ENCODE results near the gene COL4A1.

COL4A1 gene

GRCh38 chr13:110195547-110196485 lies 111.1 kb downstream of the COL4A1 start:
- Histone ChIP-seq H4K20me1 (ENCODE audit: insufficient read depth) (no peaks in the 10 kb centered on the region), H2AFZ (ENCODE audit: low read depth) (no peak overlapping the region), H3K4me3 (IDR thresholded peaks at IDR 0.05; ENCODE audit: insufficient read depth, low read depth, low read length) (no peak overlapping the region), H3K79me2 (ENCODE audit: insufficient read depth, low read depth) (no peaks in the 10 kb centered on the region), H3K36me3 (ENCODE audit: insufficient read depth) (no peaks in the 10 kb centered on the region), H3K4me2 (no peak overlapping the region), H3K4me1 (ENCODE audit: low read depth, poor library complexity, severe bottlenecking) (no peaks in the 10 kb centered on the region), H3K9ac (no peak overlapping the region), H3K27ac (no peak overlapping the region), H3K27me3 (ENCODE audit: insufficient read depth, low read depth) (no peaks in the 10 kb centered on the region)
- TF ChIP-seq, protein P1, sequence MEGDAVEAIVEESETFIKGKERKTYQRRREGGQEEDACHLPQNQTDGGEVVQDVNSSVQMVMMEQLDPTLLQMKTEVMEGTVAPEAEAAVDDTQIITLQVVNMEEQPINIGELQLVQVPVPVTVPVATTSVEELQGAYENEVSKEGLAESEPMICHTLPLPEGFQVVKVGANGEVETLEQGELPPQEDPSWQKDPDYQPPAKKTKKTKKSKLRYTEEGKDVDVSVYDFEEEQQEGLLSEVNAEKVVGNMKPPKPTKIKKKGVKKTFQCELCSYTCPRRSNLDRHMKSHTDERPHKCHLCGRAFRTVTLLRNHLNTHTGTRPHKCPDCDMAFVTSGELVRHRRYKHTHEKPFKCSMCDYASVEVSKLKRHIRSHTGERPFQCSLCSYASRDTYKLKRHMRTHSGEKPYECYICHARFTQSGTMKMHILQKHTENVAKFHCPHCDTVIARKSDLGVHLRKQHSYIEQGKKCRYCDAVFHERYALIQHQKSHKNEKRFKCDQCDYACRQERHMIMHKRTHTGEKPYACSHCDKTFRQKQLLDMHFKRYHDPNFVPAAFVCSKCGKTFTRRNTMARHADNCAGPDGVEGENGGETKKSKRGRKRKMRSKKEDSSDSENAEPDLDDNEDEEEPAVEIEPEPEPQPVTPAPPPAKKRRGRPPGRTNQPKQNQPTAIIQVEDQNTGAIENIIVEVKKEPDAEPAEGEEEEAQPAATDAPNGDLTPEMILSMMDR (conservative IDR thresholded peaks at IDR 0.05; ENCODE audit: low read depth, low read length): no peak

- Histone ChIP-seq H2AFZ (ENCODE audit: low read depth) (no peak overlapping the region), H3K4me2 (no peak overlapping the region), H3K27me3 (ENCODE audit: insufficient read depth, low read depth) (no peaks in the 10 kb centered on the region), H3K36me3 (ENCODE audit: insufficient read depth) (no peaks in the 10 kb centered on the region), H3K79me2 (ENCODE audit: insufficient read depth, low read depth) (no peaks in the 10 kb centered on the region), H3K4me1 (ENCODE audit: low read depth, poor library complexity, severe bottlenecking) (no peaks in the 10 kb centered on the region), H4K20me1 (ENCODE audit: insufficient read depth) (no peaks in the 10 kb centered on the region), H3K9ac (no peak overlapping the region), H3K27ac (no peak overlapping the region), H3K4me3 (IDR thresholded peaks at IDR 0.05; ENCODE audit: insufficient read depth, low read depth, low read length) (no peak overlapping the region)
- TF ChIP-seq, protein P1 (conservative IDR thresholded peaks at IDR 0.05; ENCODE audit: low read depth, low read length): no peak
These were observed 112.5 kb downstream of the COL4A1 start for GRCh38 chr13:110194451-110194850.

GRCh38 chr13:110193491-110193890 lies 113.5 kb downstream of the COL4A1 start:
- H3K36me3 ChIP-seq (ENCODE audit: insufficient read depth): no peaks in the 10 kb centered on the region
- H3K27ac ChIP-seq: no peak overlapping the region
- no peak overlapping the region for H3K9ac ChIP-seq
- no peaks in the 10 kb centered on the region for H4K20me1 ChIP-seq (ENCODE audit: insufficient read depth)
- H3K79me2 ChIP-seq (ENCODE audit: insufficient read depth, low read depth): no peaks in the 10 kb centered on the region
- no peak overlapping the region for H2AFZ ChIP-seq (ENCODE audit: low read depth)
- no peak overlapping the region for H3K4me3 ChIP-seq (IDR thresholded peaks at IDR 0.05; ENCODE audit: insufficient read depth, low read depth, low read length)
- TF ChIP-seq, protein P1 (conservative IDR thresholded peaks at IDR 0.05; ENCODE audit: low read depth, low read length): no peak
- H3K27me3 ChIP-seq (ENCODE audit: insufficient read depth, low read depth): no peaks in the 10 kb centered on the region
- H3K4me2 ChIP-seq: no peak overlapping the region
- H3K4me1 ChIP-seq (ENCODE audit: low read depth, poor library complexity, severe bottlenecking): no peaks in the 10 kb centered on the region

DNA sequence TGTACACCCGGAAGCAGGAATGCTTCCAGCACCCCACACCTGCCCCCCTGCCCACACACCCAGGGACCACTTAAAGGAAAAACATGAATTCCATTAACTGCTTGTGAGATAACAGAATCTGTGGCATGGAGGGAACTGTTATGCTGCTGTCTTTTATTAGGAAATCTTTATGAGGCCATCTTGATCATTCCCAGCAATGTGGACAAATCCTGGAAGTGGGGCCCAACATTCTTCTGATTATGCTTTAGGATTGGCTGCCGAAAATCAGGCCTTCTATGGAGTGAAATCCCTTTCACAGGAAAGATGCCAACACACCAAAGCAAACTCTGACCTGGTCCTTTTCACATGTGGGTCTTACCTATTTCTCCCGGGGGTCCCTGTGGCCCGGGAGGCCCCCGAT lies 114.5 kb downstream of the COL4A1 start:
- Histone ChIP-seq H3K79me2 (ENCODE audit: insufficient read depth, low read depth) (no peaks in the 10 kb centered on the region), H3K27me3 (ENCODE audit: insufficient read depth, low read depth) (no peaks in the 10 kb centered on the region), H2AFZ (ENCODE audit: low read depth) (no peak overlapping the region), H3K4me1 (ENCODE audit: low read depth, poor library complexity, severe bottlenecking) (no peaks in the 10 kb centered on the region), H3K36me3 (ENCODE audit: insufficient read depth) (no peaks in the 10 kb centered on the region), H3K4me2 (no peak overlapping the region), H3K9ac (no peak overlapping the region), H3K27ac (no peak overlapping the region), H3K4me3 (IDR thresholded peaks at IDR 0.05; ENCODE audit: insufficient read depth, low read depth, low read length) (no peak overlapping the region), H4K20me1 (ENCODE audit: insufficient read depth) (no peaks in the 10 kb centered on the region)
- TF ChIP-seq, protein P1 (conservative IDR thresholded peaks at IDR 0.05; ENCODE audit: low read depth, low read length): no peak
